ENCODE measurements around the gene ZFP36L1.

ZFP36L1 gene

DNA sequence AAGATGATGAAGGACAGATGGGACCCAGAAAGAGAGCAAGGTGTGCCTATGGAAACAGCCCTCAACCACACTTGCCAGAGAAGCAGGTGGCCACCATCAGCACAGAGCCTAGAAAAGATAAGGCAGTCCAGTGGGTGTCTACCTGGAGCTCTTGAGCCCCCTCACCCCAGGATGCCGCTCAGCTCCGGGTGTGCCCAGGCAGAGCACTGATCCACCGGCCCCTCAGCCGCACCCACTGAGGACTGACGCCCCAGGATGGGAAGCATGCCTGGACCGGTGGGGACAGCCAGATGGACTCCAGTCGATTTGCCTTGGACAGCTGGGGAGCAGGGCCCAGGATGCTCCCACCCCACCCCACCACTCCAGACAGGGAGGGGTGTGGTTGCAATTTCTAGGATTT lies 15.1 kb upstream of the ZFP36L1 start:
- no peak for TF ChIP-seq CTCF (IDR thresholded peaks at IDR 0.05; ENCODE audit: control extremely low read depth, extremely low read depth, low read depth, missing control alignments)
- POLR2A ChIA-PET: interaction anchor here (0.5 to 2.0 kb wide), 2 partner anchors 13 to 15 kb away, joined by 7 to 12 read pairs; partner anchors contain the start of gene ZFP36L1
- CTCF ChIA-PET: interaction anchor here (1.5 to 2.2 kb wide), 3 partner anchors 11 to 865 kb away, joined by 3 to 6 read pairs (median 4); no protein-coding TSS in a partner anchor
- DNase-seq (ENCODE audit: extremely low spot score): peak; percentile 11

DNA sequence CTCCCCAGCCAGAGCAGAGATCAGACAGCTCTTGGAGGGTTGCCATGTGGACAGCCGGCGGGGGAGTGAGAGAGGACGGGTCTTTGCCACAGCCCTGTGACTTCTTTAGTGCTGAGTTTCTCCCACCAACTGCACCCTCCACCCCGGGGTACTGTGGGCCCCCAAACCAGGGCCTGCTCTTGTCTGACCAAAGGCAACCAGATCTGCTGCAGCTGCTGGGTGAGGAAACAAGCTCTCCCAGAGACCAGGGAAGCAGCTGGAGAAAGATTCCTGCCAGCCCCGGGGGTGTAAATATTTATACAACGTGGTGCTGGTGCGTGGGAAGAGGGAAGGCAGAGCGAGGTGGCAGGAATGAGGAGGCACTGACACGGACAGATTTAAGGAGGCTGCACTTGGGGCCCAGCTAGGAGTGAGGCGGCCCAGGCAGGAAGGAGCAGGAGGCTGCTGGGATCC lies 14.3 kb upstream of the ZFP36L1 start:
- ChIA-PET POLR2A (interaction anchor here (1.2 to 2.0 kb wide), 2 partner anchors 9 to 14 kb away, joined by 3 to 12 read pairs; partner anchors contain the start of gene ZFP36L1), CTCF (interaction anchor here (0.7 to 2.2 kb wide), 6 partner anchors 9 to 864 kb away, joined by 3 to 12 read pairs (median 4); no protein-coding TSS in a partner anchor)
- no peak for TF ChIP-seq CTCF (IDR thresholded peaks at IDR 0.05; ENCODE audit: control extremely low read depth, extremely low read depth, low read depth, missing control alignments)
- no peak for DNase-seq (ENCODE audit: extremely low spot score)

- ChIA-PET CTCF (interaction anchor here (0.7 to 2.2 kb wide), 6 partner anchors 10 to 863 kb away, joined by 3 to 12 read pairs (median 4); no protein-coding TSS in a partner anchor), POLR2A (interaction anchor here (1.2 to 2.0 kb wide), 2 partner anchors 9 to 14 kb away, joined by 3 to 12 read pairs; partner anchors contain the start of gene ZFP36L1)
- no peak for TF ChIP-seq CTCF (IDR thresholded peaks at IDR 0.05; ENCODE audit: control extremely low read depth, extremely low read depth, low read depth, missing control alignments)
- DNase-seq (ENCODE audit: extremely low spot score): no peak
Observed at GRCh38 chr14:68806526-68807147, 13.8 kb upstream of the ZFP36L1 start.

DNA sequence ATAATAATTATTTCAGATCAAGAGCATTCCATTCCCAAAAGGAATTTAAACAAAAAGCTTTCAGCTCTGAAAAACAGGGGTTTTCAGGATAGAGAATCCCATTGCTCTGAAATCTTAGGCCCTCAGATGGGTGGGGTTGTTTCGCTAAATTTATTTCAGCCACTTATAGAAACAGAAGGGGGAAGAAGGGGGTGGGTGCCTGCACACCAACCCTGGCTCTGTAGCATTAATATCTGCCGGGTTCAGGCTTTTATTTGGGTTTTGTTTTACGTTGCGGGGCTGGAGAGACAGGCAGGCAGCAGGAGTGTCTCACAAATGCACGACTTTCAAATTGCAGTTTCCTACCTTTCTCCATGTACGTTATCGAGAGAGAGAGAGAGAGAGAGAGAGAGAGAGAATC lies 12.5 kb upstream of the ZFP36L1 start:
- ChIA-PET CTCF (interaction anchor here (1.3 to 6.2 kb wide), 3 partner anchors 10 to 548 kb away, joined by 3 to 42 read pairs (median 5); no protein-coding TSS in a partner anchor), POLR2A (no interaction called here)
- no peak for DNase-seq (ENCODE audit: extremely low spot score)
- TF ChIP-seq CTCF (IDR thresholded peaks at IDR 0.05; ENCODE audit: control extremely low read depth, extremely low read depth, low read depth, missing control alignments): no peak

GRCh38 chr14:68801631-68802030 lies 8.8 kb upstream of the ZFP36L1 start:
- TF ChIP-seq CTCF (IDR thresholded peaks at IDR 0.05; ENCODE audit: control extremely low read depth, extremely low read depth, low read depth, missing control alignments): no peak
- CTCF ChIA-PET: interaction anchor here (1.6 to 6.2 kb wide), 3 partner anchors 11 to 14 kb away, joined by 4 to 42 read pairs (median 8); no protein-coding TSS in a partner anchor
- DNase-seq (ENCODE audit: extremely low spot score): no peak
- POLR2A ChIA-PET: no interaction called here

DNA sequence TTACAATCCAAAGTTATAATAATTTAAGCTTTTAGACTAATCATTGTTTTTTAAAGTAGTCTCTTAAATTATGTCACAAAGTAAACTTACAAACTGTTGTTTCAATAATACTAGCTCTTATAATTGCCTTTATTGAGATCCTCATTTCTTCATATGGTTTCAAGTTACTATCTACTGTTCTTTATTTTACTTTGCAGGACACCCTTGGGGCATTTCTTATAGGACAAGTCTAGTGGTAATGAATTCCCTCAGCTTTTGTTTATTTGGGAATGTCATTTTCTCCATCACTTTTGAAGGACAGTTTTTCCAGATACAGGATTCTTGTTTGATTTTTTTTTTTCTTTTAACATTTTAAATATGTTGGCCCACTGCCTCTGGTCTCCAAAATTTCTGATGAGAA lies 8.1 kb upstream of the ZFP36L1 start:
- POLR2A ChIA-PET: no interaction called here
- DNase-seq (ENCODE audit: extremely low spot score): no peak
- TF ChIP-seq CTCF (IDR thresholded peaks at IDR 0.05; ENCODE audit: control extremely low read depth, extremely low read depth, low read depth, missing control alignments): no peak
- CTCF ChIA-PET: interaction anchor here (0.9 to 6.2 kb wide), 5 partner anchors 12 to 867 kb away, joined by 3 to 42 read pairs (median 4); no protein-coding TSS in a partner anchor
